HUES64 (cell line): ENCODE results near the gene PKMYT1.

Experiments
- H3K27ac ChIP-seq: 2 replicates; pipeline ENCODE4 v1.7.0; 2013; ENCODE audit warnings: low read depth, low read length, inconsistent platforms
- H3K27me3 ChIP-seq: 2 replicates; pipeline ENCODE4 v1.6.1; 2013; ENCODE audit warnings: mild to moderate bottlenecking, low read length; ENCODE audit not compliant: insufficient read depth
- H3K36me3 ChIP-seq: 2 replicates; pipeline ENCODE4 v1.6.1; 2013; ENCODE audit warnings: mild to moderate bottlenecking, low read length; ENCODE audit not compliant: insufficient read depth
- H3K4me1 ChIP-seq: 2 replicates; pipeline ENCODE4 v1.6.1; 2013; ENCODE audit warnings: mild to moderate bottlenecking, low read length, moderate library complexity; ENCODE audit not compliant: insufficient read depth
- H3K4me3 ChIP-seq: 2 replicates; pipeline ENCODE4 v1.5.1; 2013; ENCODE audit warnings: mild to moderate bottlenecking, low read length, moderate library complexity
- H3K9ac ChIP-seq: 2 replicates; pipeline ENCODE4 v1.6.1; 2013; ENCODE audit warnings: mild to moderate bottlenecking, low read depth, low read length
- H3K9me3 ChIP-seq: 2 replicates; pipeline ENCODE4 v1.6.1; 2013; ENCODE audit warnings: low read depth, low read length; ENCODE audit not compliant: insufficient read depth
- whole genome bisulfite sequencing: fragments of 150-250, 120-280 bp; methylation state at CpG from one replicate; pipeline ENCODE4 v1.1.7; 2013; ENCODE audit warnings: missing lambda C conversion rate; 5-methylcytosine and 5-hydroxymethylcytosine counted together

The PKMYT1 gene

DNA sequence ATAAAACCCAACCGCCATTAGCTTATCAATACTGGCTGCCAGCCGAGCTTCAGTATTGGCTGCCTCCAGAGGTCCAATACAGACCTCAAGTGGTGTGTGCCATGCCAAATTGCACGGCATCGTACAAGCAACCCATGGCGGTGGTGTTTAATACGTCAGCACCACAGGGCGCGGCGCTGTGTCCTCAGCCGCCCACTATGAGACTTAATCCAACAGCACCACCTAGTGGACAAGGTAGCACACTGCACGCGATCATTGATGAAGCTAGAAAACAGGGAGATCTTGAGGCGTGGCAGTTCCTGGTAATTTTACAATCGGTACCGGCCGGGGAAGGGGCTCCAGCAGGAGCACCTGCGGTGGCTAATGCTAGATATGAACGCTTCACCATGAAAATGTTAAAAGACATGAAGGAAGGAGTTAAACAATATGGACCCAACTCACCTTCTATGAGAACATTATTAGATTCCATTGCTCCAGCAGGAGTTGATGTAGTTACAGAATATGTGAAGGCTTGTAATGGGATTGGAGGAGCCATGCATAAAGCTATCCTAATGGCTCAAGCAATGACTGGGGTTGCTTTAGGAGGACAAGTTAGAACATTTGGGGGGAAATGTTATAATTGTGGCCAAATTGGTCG is 53.1 kb downstream of the PKMYT1 start:
- WGBS: 19% methylated on average over 19 of the region's 19 CpGs

DNA sequence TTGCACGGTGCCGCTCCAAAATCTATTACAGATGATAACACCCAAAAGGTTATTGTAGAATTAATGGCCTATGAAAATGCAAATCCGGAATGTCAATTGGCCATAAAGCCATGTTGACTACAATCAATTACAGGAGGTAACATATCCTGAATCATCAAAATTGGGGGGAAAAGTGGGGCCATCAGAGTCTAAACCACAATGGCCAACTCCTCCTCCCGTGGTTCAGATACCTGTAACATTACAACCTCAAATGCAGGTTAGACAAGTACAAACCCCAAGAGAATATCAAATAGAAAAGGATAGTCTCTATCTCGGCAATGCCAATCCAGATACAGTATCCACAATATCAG is 53.6 kb downstream of the PKMYT1 start:
- Histone ChIP-seq H3K27me3 (no peaks in the 10 kb centered on the region), H3K9me3 (no peaks in the 10 kb centered on the region), H3K9ac (no peak overlapping the region), H3K36me3 (peaks cover 6% of the 10 kb centered on the region), H3K27ac (no peak overlapping the region), H3K4me3 (no peak overlapping the region), H3K4me1 (peaks cover 5% of the 10 kb centered on the region)
- 95% methylated on average over 5 of the region's 5 CpGs for WGBS

More for the DNA sequence above, 53.1 kb downstream of the PKMYT1 start:
- Histone ChIP-seq H3K4me3 (no peak overlapping the region), H3K9ac (no peak overlapping the region), H3K9me3 (no peaks in the 10 kb centered on the region), H3K36me3 (peaks cover 6% of the 10 kb centered on the region), H3K27me3 (no peaks in the 10 kb centered on the region), H3K4me1 (peaks cover 5% of the 10 kb centered on the region), H3K27ac (no peak overlapping the region)

GRCh38 chr16:2925951-2926649 is 54.1 kb downstream of the PKMYT1 start:
- no peaks in the 10 kb centered on the region for H3K9me3 ChIP-seq
- H3K4me1 ChIP-seq: peaks cover 5% of the 10 kb centered on the region
- H3K36me3 ChIP-seq: 0 out of 2 replicates have a peak, but pooled peaks cover 3% of the 10 kb centered on the region
- H3K27ac ChIP-seq: no peak overlapping the region
- WGBS: 86% methylated on average over 8 of the region's 9 CpGs
- 0 out of 2 replicates have a peak overlapping the region, but pooled peaks have one; percentile 34 for H3K4me3 ChIP-seq
- H3K27me3 ChIP-seq: no peaks in the 10 kb centered on the region
- peak overlapping the region; percentile 31; the same call in 1 of the 2 replicates for H3K9ac ChIP-seq

- peak overlapping the region; percentile 34; the same call in 1 of the 2 replicates for H3K4me3 ChIP-seq
- no peak overlapping the region for H3K27ac ChIP-seq
- 77% methylated on average over 37 of the region's 42 CpGs for WGBS
- H3K27me3 ChIP-seq: no peaks in the 10 kb centered on the region
- peak overlapping the region; percentile 31; the same call in 1 of the 2 replicates for H3K9ac ChIP-seq
- H3K4me1 ChIP-seq: peaks cover 5% of the 10 kb centered on the region
- no peaks in the 10 kb centered on the region for H3K9me3 ChIP-seq
- 0 out of 2 replicates have a peak, but pooled peaks cover 3% of the 10 kb centered on the region for H3K36me3 ChIP-seq
Observed at GRCh38 chr16:2924901-2925755, 55.1 kb downstream of the PKMYT1 start.

- Histone ChIP-seq H3K9me3 (no peaks in the 10 kb centered on the region), H3K27ac (no peak overlapping the region), H3K36me3 (0 out of 2 replicates have a peak, but pooled peaks cover 3% of the 10 kb centered on the region), H3K4me3 (no peak overlapping the region), H3K27me3 (no peaks in the 10 kb centered on the region), H3K9ac (no peak overlapping the region), H3K4me1 (peaks cover 5% of the 10 kb centered on the region)
- WGBS: 97% methylated on average over 13 of the region's 14 CpGs
Observed at GRCh38 chr16:2923481-2923880, 56.8 kb downstream of the PKMYT1 start.
